Heart right ventricle (tissue), 16 donors: ENCODE results near the gene HYAL4. TPM values are rescaled to one million over a fixed set of nuclear protein-coding genes. Genes with fewer than 3 reads are reported as not detected.

ENCODE experiments used
- ATAC-seq, 8 donors: fragments of 200-7000 bp; cut with Tn5 transposase; one replicate each; pipeline ENCODE4 v1.9.1; 2020; ENCODE audit warnings: mild to moderate bottlenecking in 8 of 8, moderate library complexity in 8 of 8, moderate number of reproducible peaks in 1 of 8
- DNase-seq, 2 donors: peaks; one replicate each; pipeline ENCODE4 v3.0.0-alpha.2; 2020
- H3K27ac ChIP-seq, 10 donors: fragments of 200-600 bp; sonication (generic) in 2 of 10; one replicate each; pipeline versions ENCODE4 v1.5.0 to v1.8.0; 2020 to 2022; ENCODE audit warnings: mild to moderate bottlenecking in 3 of 10
- H3K27me3 ChIP-seq, 7 donors: fragments of 200-600 bp; one replicate each; pipeline ENCODE4 v1.8.0; 2021 to 2022; ENCODE audit warnings: mild to moderate bottlenecking in 2 of 7
- H3K36me3 ChIP-seq, 9 donors: fragments of 200-600 bp; sonication (generic) in 1 of 9; one replicate each; pipeline versions ENCODE4 v1.5.0 to v1.8.0; 2020 to 2022; ENCODE audit warnings: mild to moderate bottlenecking in 2 of 9
- H3K4me1 ChIP-seq, 9 donors: fragments of 200-600 bp; sonication (generic) in 1 of 9; one replicate each; pipeline versions ENCODE4 v1.5.0 to v1.8.0; 2020 to 2022; ENCODE audit warnings: mild to moderate bottlenecking in 4 of 9
- H3K4me3 ChIP-seq, 10 donors: fragments of 200-600 bp; sonication (generic) in 2 of 10; one replicate each; pipeline versions ENCODE4 v1.5.0 to v1.8.0; 2020 to 2022; ENCODE audit warnings: mild to moderate bottlenecking in 7 of 10, moderate library complexity in 2 of 10
- H3K9me3 ChIP-seq, 11 donors: fragments of 200-600 bp in 10 of 11; sonication (generic) in 2 of 11; one replicate each; pipeline versions ENCODE4 v1.5.0 to v1.8.0; 2013 to 2022; ENCODE audit warnings: mild to moderate bottlenecking in 2 of 11, control low read depth in 1 of 11, moderate library complexity in 1 of 11
- WGBS, 2 donors: extraction: QIAGEN DNeasy Blood & Tissue Kit; methylation state at CpG; one replicate each; pipeline ENCODE4 v1.1.7; 2013; ENCODE audit warnings: inconsistent platforms in 1 of 2; 5-methylcytosine and 5-hydroxymethylcytosine counted together
- intact Hi-C, 10 donors: fragments of 100-400 bp; cut with DNase I; formaldehyde crosslinking; loops; one replicate each; pipeline versions ENCODE4 v1.11.1 to v1.14.2; 2022
- polyA plus RNA-seq, 2 donors: library from polyadenylated mRNA; stranded (reverse); fragments of 200-250 nt; gene quantifications; one replicate each; pipeline ENCODE4 v1.2.3, GENCODE V29; 2013
- total RNA-seq, 10 donors: library from RNA; stranded (reverse); fragmentation: NEBNext Ultra II Directional in 3 of 10; extraction: Animal tissue kit (Norgen Biotek cat#: 25700) in 3 of 10; gene quantifications; one replicate each; pipeline versions ENCODE4 v1.2.1 to v1.2.4, GENCODE V29; 2021 to 2023
- TF ChIP-seq, protein P1 (sequence below), 9 donors: fragments of 200-600 bp; sonication (generic) in 2 of 9; IDR thresholded peaks; one replicate each; pipeline versions ENCODE4 v1.5.0 to v1.8.0; 2021 to 2022; ENCODE audit warnings: antibody characterized with exemption in 9 of 9, mild to moderate bottlenecking in 5 of 9, moderate library complexity in 1 of 9
- donor health status: Arrhythmogenic right ventricular cardiomyopathy.
- donor health status: ischemic (EF 13 %, LVEDD 7.1; RV severe dilation, severe dysfunction).
- donor health status: healthy with polysubstance abuse.
- donor health status: DM: no; HTN: yes; CAD: no.
- donor health status: DM: no; HTN: no; CAD: no.
- donor health status: ischemic (EF 25% LVEDD 6.9; RV normal size, moderate dysfunction).
- donor health status: ischemic (EF 25% LVEDD 5.7; RV mildly dilated, moderate dysfunction).
- donor health status: healthy.
- donor health status: DM: yes; HTN: yes; CAD: no.
- donor health status: Ischemic cardiomyopathy.
- donor health status: ischemic (EF 35%, LVEDD 5.7; RV mildly dilated, moderate dysfunction).
- donor health status: nonischemic (EF 11% LVEDD 7.7; RV severe dilation, severe dysfunction).
- donor health status: DM: yes; HTN: yes; CAD: no.
- donor health status: PGD.
- donor health status: ischemic (EF 29% LVEDD 5.4; RV normal size, mild dysfunction).
- donor health status: nonischemic (EF 23%, LVEDD 6.1; RV moderate dilation, normal function).

HYAL4 gene
- total and polyA plus RNA-seq, 12 donors: 0.03 to 0.88 (median 0.36) TPM; not detected in 8

DNA sequence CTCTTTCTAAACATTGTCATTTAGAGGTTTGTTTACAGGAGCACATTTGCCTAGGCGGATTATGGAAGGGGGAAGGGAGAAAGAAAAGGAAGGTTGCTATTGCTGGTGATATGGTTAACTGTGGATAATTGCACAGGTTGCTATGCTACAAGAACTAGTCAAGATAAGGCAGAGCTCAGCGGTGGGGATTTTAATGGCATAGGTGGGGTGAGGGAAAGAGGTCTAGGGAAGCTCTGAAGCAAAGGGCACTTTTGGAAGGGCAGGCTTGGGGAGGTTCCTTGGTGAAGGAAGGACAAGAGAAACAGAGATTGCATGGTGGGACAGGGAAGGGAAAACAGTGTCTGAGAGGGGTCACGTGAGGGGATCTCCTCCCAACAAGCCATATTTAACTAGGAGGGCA lies 19.5 kb downstream of the HYAL4 start:
- Histone ChIP-seq H3K27me3 (no peaks in the 10 kb centered on the region), H3K27ac (no peak overlapping the region), H3K4me3 (no peak overlapping the region), H3K36me3 (no peaks in the 10 kb centered on the region), H3K4me1 (peaks cover 0 to 14% (median 3%) of the 10 kb centered on the region in 9 donors), H3K9me3 (no peaks in the 10 kb centered on the region)
- DNase-seq (no peak), ATAC-seq (peak in 1 of 8 donors; percentile 24)
- TF ChIP-seq, protein P1, sequence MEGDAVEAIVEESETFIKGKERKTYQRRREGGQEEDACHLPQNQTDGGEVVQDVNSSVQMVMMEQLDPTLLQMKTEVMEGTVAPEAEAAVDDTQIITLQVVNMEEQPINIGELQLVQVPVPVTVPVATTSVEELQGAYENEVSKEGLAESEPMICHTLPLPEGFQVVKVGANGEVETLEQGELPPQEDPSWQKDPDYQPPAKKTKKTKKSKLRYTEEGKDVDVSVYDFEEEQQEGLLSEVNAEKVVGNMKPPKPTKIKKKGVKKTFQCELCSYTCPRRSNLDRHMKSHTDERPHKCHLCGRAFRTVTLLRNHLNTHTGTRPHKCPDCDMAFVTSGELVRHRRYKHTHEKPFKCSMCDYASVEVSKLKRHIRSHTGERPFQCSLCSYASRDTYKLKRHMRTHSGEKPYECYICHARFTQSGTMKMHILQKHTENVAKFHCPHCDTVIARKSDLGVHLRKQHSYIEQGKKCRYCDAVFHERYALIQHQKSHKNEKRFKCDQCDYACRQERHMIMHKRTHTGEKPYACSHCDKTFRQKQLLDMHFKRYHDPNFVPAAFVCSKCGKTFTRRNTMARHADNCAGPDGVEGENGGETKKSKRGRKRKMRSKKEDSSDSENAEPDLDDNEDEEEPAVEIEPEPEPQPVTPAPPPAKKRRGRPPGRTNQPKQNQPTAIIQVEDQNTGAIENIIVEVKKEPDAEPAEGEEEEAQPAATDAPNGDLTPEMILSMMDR (IDR thresholded peaks at IDR 0.05): no peak
- intact Hi-C loops: loop anchor here (2.0 to 10.0 kb wide), 13 partner anchors 60 to 370 kb away; no protein-coding TSS in a partner anchor
- 70 to 75% methylated on average over 3 of the region's 3 CpGs for WGBS, 2 donors

- TF ChIP-seq, protein P1 (IDR thresholded peaks at IDR 0.05): no peak
Observed at GRCh38 chr7:123864966-123865365, 20.0 kb downstream of the HYAL4 start.

GRCh38 chr7:123865517-123866117 lies 20.6 kb downstream of the HYAL4 start:
- Histone ChIP-seq H3K4me3 (no peak overlapping the region), H3K27me3 (no peaks in the 10 kb centered on the region), H3K9me3 (no peaks in the 10 kb centered on the region), H3K4me1 (peaks cover 0 to 14% (median 3%) of the 10 kb centered on the region in 9 donors), H3K27ac (no peak overlapping the region), H3K36me3 (no peaks in the 10 kb centered on the region)
- ATAC-seq: peak; percentile 67 to 88 (median 78)
- 13 to 15% methylated on average over 3 of the region's 3 CpGs for WGBS, 2 donors
- TF ChIP-seq, protein P1 (IDR thresholded peaks at IDR 0.05): peak; percentile 73 to 85 (median 77)
- peak in 1 of 2 donors; percentile 51 for DNase-seq
- intact Hi-C loops: loop anchor here (1.0 to 10.0 kb wide), 18 partner anchors 61 to 371 kb away; no protein-coding TSS in a partner anchor

More at GRCh38 chr7:123864966-123865365, 20.0 kb downstream of the HYAL4 start:
- H3K4me3 ChIP-seq: no peak overlapping the region
- DNase-seq: no peak
- H3K27ac ChIP-seq: no peak overlapping the region
- H3K36me3 ChIP-seq: no peaks in the 10 kb centered on the region
- H3K27me3 ChIP-seq: no peaks in the 10 kb centered on the region
- no peaks in the 10 kb centered on the region for H3K9me3 ChIP-seq
- WGBS, 2 donors: 52 to 74% methylated on average over 1 of the region's 1 CpG
- ATAC-seq: peak in 1 of 8 donors; percentile 24
- intact Hi-C loops: loop anchor here (1.0 to 10.0 kb wide), 20 partner anchors 60 to 370 kb away; no protein-coding TSS in a partner anchor
- peaks cover 0 to 14% (median 3%) of the 10 kb centered on the region in 9 donors for H3K4me1 ChIP-seq

GRCh38 chr7:123867225-123867624 lies 22.3 kb downstream of the HYAL4 start:
- no peak overlapping the region for H3K4me3 ChIP-seq
- H3K36me3 ChIP-seq: no peaks in the 10 kb centered on the region
- no peak for DNase-seq
- ATAC-seq: no peak
- WGBS, 2 donors: 63 to 83% methylated on average over 1 of the region's 1 CpG
- H3K4me1 ChIP-seq: peaks cover 0 to 18% (median 3%) of the 10 kb centered on the region in 9 donors
- no peak overlapping the region for H3K27ac ChIP-seq
- no peaks in the 10 kb centered on the region for H3K27me3 ChIP-seq
- no peaks in the 10 kb centered on the region for H3K9me3 ChIP-seq
- TF ChIP-seq, protein P1 (IDR thresholded peaks at IDR 0.05): no peak
- intact Hi-C loops: loop anchor here (2.0 to 10.0 kb wide), 11 partner anchors 62 to 372 kb away; no protein-coding TSS in a partner anchor
